ENCODE data around the gene CD101. TPM values are rescaled to one million over a fixed set of nuclear protein-coding genes. Genes with fewer than 3 reads are reported as not detected.

The CD101 gene
- total RNA-seq, 2 experiments from 2014 or later: 2.1 to 2.2 TPM

DNA sequence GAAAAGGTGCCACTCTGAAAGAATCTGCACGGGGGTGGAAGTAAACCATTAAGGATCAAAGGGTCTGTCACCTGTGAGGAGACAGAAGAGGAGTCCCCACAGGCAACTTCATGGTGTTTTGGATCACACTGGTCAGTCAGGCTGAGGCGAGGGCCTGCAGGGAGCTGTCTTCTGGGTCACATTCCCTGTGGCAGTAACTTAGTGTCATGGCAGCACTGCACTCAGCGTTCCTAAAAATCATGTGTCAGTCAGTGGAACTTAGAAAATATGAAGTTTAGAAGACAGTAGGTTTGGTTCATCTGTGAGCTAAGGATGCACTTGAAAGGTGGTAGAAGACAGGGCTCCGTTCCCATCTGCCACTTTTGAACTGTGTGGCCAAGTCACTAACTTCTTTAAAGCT, 43.5 kb upstream of the CD101 start:
- no peaks in the 10 kb centered on the region for H3K9me3 Mint-ChIP-seq
- no peak for DNase-seq
- no peak overlapping the region for H3K4me3 Mint-ChIP-seq
- no peak overlapping the region for H3K4me3 ChIP-seq (ENCODE audit: low read length)
- no peak overlapping the region for H3K27ac ChIP-seq (ENCODE audit: low read depth in 1 of 2, low read length in 2 of 2)
- H3K27me3 Mint-ChIP-seq: no peaks in the 10 kb centered on the region
- TF ChIP-seq, protein P1, sequence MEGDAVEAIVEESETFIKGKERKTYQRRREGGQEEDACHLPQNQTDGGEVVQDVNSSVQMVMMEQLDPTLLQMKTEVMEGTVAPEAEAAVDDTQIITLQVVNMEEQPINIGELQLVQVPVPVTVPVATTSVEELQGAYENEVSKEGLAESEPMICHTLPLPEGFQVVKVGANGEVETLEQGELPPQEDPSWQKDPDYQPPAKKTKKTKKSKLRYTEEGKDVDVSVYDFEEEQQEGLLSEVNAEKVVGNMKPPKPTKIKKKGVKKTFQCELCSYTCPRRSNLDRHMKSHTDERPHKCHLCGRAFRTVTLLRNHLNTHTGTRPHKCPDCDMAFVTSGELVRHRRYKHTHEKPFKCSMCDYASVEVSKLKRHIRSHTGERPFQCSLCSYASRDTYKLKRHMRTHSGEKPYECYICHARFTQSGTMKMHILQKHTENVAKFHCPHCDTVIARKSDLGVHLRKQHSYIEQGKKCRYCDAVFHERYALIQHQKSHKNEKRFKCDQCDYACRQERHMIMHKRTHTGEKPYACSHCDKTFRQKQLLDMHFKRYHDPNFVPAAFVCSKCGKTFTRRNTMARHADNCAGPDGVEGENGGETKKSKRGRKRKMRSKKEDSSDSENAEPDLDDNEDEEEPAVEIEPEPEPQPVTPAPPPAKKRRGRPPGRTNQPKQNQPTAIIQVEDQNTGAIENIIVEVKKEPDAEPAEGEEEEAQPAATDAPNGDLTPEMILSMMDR (IDR thresholded peaks at IDR 0.05): no peak
- ChIA-PET POLR2A (no interaction called here), CTCF (no interaction called here)
- no peaks in the 10 kb centered on the region for H3K36me3 ChIP-seq (ENCODE audit: insufficient read depth, low read length)
- H3K27ac Mint-ChIP-seq: no peak overlapping the region
- peaks cover 5% of the 10 kb centered on the region for H3K4me1 Mint-ChIP-seq (ENCODE audit: low read depth)
- ATAC-seq (ENCODE audit: poor library complexity): no peak
- peaks cover 11% of the 10 kb centered on the region for H3K4me1 ChIP-seq (ENCODE audit: insufficient read depth, low read length)
- no peaks in the 10 kb centered on the region for H3K27me3 ChIP-seq (ENCODE audit: control insufficient read depth in 1 of 2, insufficient read depth in 2 of 2, low read length in 2 of 2)
- intact Hi-C loops (cut with DNase I, micrococcal nuclease): no loop called here
- no peaks in the 10 kb centered on the region for H3K9me3 ChIP-seq (ENCODE audit: control insufficient read depth in 1 of 2, insufficient read depth in 1 of 2, low read length in 2 of 2)
- no peaks in the 10 kb centered on the region for H3K36me3 Mint-ChIP-seq (ENCODE audit: low read depth)

DNA sequence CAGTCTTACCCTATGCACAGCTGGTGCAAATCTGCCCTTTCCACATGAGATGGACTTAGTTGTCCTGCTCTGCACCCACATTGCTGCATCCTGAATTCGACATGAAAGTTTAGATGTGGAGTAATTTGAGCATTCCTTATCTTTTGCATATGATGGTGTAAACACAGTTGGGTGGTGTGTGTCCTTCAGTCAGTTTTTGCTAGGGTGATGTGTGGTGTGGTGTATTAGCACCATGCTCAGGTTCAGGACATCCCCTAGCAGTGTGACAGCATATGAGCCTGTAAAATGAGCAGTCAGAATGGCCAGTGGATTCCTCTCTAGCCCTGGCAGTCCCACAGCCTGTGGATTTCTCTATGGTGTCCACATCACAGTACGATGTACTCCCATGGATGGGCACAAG, 42.6 kb upstream of the CD101 start:
- H3K27me3 Mint-ChIP-seq: no peaks in the 10 kb centered on the region
- DNase-seq: no peak
- Histone ChIP-seq H3K4me1 (ENCODE audit: insufficient read depth, low read length) (peaks cover 17% of the 10 kb centered on the region), H3K36me3 (ENCODE audit: insufficient read depth, low read length) (no peaks in the 10 kb centered on the region), H3K27ac (ENCODE audit: low read depth in 1 of 2, low read length in 2 of 2) (no peak overlapping the region), H3K4me3 (ENCODE audit: low read length) (no peak overlapping the region), H3K27me3 (ENCODE audit: control insufficient read depth in 1 of 2, insufficient read depth in 2 of 2, low read length in 2 of 2) (no peaks in the 10 kb centered on the region), H3K9me3 (ENCODE audit: control insufficient read depth in 1 of 2, insufficient read depth in 1 of 2, low read length in 2 of 2) (no peaks in the 10 kb centered on the region)
- ChIA-PET POLR2A (no interaction called here), CTCF (no interaction called here)
- H3K27ac Mint-ChIP-seq: no peak overlapping the region
- no peak overlapping the region for H3K4me3 Mint-ChIP-seq
- H3K9me3 Mint-ChIP-seq: no peaks in the 10 kb centered on the region
- intact Hi-C loops (cut with DNase I, micrococcal nuclease): no loop called here
- peaks cover 5% of the 10 kb centered on the region for H3K4me1 Mint-ChIP-seq (ENCODE audit: low read depth)
- ATAC-seq (ENCODE audit: poor library complexity): no peak
- TF ChIP-seq, protein P1 (IDR thresholded peaks at IDR 0.05): no peak
- no peaks in the 10 kb centered on the region for H3K36me3 Mint-ChIP-seq (ENCODE audit: low read depth)

DNA sequence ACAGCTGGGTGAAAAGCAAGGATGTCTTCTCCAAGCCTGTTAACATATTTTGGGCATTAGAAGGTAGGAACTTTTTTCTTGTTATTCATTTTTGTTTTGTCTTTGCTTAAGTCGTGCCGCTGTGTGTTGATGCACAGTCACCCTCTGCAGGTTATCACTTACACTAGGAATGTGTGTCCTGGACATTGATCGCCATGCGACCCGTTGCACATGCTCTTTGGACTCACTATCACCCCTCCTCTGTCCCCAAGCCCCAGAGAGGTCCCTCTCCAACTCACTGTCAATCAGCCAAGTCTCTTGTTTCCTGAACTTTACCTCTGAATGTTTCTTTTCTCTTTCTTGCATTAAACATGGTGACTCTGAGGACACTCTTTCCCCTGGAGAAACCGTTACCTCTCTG, 40.0 kb upstream of the CD101 start:
- Histone ChIP-seq H3K36me3 (ENCODE audit: insufficient read depth, low read length) (no peaks in the 10 kb centered on the region), H3K4me1 (ENCODE audit: insufficient read depth, low read length) (peaks cover 17% of the 10 kb centered on the region), H3K27me3 (ENCODE audit: control insufficient read depth in 1 of 2, insufficient read depth in 2 of 2, low read length in 2 of 2) (no peaks in the 10 kb centered on the region), H3K4me3 (ENCODE audit: low read length) (no peak overlapping the region), H3K27ac (ENCODE audit: low read depth in 1 of 2, low read length in 2 of 2) (no peak overlapping the region), H3K9me3 (ENCODE audit: control insufficient read depth in 1 of 2, insufficient read depth in 1 of 2, low read length in 2 of 2) (no peaks in the 10 kb centered on the region)
- intact Hi-C loops (cut with DNase I, micrococcal nuclease): no loop called here
- ChIA-PET POLR2A (interaction anchor here (2.9 kb wide), 1 partner anchor 25 kb away, joined by 16 read pairs; no protein-coding TSS in a partner anchor), CTCF (no interaction called here)
- H3K27me3 Mint-ChIP-seq: no peaks in the 10 kb centered on the region
- TF ChIP-seq, protein P1 (IDR thresholded peaks at IDR 0.05): no peak
- no peak overlapping the region for H3K4me3 Mint-ChIP-seq
- DNase-seq (no peak), ATAC-seq (ENCODE audit: poor library complexity) (no peak)
- H3K27ac Mint-ChIP-seq: no peak overlapping the region
- peaks cover 5% of the 10 kb centered on the region for H3K4me1 Mint-ChIP-seq (ENCODE audit: low read depth)
- no peaks in the 10 kb centered on the region for H3K36me3 Mint-ChIP-seq (ENCODE audit: low read depth)
- H3K9me3 Mint-ChIP-seq: no peaks in the 10 kb centered on the region
